ENCODE results near the gene FYTTD1.

- TF ChIP-seq CTCF (IDR thresholded peaks at IDR 0.05) (no peak), POLR2A (IDR thresholded peaks at IDR 0.05) (no peak)
Measured at GRCh38 chr3:197810901-197811300, 61.2 kb downstream of the FYTTD1 start.
